Measurements from ENCODE around the gene TLL1.
A peak's percentile ranks its signal among the peaks of the same experiment; 100 is the strongest.

The TLL1 gene

DNA sequence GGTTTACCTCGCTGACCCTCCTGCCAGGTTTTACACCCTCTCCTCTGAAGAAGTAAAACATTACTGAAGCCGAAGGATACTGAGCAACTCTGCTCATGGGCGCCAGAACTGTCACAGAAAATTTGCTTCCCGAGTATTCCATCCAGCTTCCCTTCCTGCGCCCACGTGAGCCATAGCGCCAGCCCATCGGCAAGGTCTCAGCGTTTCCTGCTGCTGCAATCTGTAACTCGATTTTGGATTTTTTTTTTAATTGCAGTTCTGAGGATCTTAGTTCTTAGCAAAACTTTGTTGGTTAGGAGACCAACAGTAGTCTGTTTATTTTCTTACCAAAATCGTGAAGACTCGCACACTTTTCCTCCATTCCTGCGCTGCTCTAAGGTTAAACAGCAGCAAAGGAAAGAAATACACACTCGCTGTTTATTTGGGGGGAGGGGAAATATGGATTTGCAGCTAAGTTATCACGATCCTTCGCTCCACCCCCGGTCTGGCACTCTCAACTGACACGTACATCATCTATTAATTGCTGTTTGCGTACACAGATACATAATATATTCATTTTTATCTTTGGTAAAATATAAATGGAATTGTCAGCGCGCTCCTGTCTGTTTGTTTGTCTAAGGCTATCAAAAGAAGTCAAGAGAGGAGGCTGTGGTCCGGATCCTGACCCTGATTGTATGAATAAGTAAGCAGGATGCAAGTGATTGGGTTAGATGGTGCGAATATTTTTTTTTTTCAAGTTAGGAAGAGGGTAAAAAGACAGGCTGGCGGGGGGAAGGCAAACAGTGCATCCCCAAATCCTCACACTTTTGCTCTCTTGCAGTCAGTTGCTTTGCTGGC, at the start of gene TLL1:
Gene TLL1 (plus strand): TSS at position 777 of the 837 bp plus-strand sequence. CDS start 668 bp downstream, outside the sequence.
- DNase-seq (ENCODE audit: low spot score): peak; percentile 54

- no peak for DNase-seq (ENCODE audit: low spot score)
These were observed 46.9 kb upstream of the TLL1 start for GRCh38 chr4:165826166-165826565.

DNA sequence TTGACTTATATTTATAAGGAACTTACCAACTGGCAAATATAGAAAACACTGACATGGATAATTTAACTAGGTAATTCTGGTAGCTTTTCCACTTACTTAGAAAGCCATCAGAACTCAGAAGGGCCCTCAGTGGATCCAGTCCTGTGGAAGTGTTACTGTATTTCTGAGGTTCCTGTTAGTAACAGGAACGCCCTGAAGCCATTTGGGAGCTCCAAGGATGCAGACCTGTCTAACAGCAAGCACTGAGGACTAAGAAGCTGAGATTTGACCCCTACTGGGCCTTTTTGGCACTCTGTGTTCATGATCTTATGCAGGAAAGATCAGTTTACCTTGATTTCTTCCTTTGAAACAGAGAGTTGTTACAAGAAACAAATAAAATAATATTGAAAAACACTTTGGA, 46.0 kb upstream of the TLL1 start:
- no peak for DNase-seq (ENCODE audit: low spot score)

GRCh38 chr4:165828928-165829327, 44.1 kb upstream of the TLL1 start:
- peak; percentile 2 for DNase-seq (ENCODE audit: low spot score)

- no peak for DNase-seq (ENCODE audit: low spot score)
These were observed 38.9 kb upstream of the TLL1 start for GRCh38 chr4:165834116-165834515.

GRCh38 chr4:165838575-165838974, 34.5 kb upstream of the TLL1 start:
- no peak for DNase-seq (ENCODE audit: low spot score)

GRCh38 chr4:165839615-165840333, 33.3 kb upstream of the TLL1 start:
- peak; percentile 17 for DNase-seq (ENCODE audit: low spot score)

GRCh38 chr4:165842684-165843083, 30.4 kb upstream of the TLL1 start:
- no peak for DNase-seq (ENCODE audit: low spot score)

- no peak for DNase-seq (ENCODE audit: low spot score)
These were observed 28.9 kb upstream of the TLL1 start for GRCh38 chr4:165844161-165844560.

DNA sequence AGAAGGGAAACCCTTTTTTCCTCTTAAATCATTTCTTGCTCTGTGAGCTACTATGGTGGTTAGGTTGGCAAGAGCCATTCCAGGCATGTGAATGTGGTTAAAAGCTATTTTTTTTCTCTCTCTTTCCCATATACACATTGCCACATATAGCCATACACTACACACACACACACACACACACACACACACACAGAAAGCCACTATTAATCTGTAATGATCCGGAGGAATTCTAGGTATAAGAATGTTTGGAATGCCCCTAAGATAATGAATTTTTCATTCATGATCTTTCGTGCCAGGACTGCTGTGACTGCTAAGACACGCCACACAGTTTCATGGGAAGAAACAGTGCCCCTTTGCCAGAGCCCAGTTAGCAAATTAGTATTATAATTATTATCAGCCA, 21.8 kb upstream of the TLL1 start:
- DNase-seq (ENCODE audit: low spot score): peak; percentile 28

DNA sequence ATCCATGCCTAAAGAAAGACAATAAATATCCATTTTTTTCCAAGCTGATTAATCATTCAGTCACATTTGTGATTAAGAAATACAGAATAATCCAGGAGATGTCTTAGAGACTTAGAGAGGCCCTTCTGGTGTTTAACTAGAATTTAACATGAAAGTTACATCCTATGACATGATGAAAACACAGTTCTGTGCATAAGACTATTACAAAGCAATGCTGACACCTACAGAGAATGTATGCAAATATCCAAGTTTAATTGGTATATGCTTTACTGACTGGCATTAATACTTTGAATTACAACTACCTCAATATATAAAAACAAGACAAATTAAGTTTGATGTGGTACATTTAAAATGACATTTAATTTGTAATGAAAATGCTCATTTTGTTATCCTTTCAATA, 17.8 kb upstream of the TLL1 start:
- no peak for DNase-seq (ENCODE audit: low spot score)

DNA sequence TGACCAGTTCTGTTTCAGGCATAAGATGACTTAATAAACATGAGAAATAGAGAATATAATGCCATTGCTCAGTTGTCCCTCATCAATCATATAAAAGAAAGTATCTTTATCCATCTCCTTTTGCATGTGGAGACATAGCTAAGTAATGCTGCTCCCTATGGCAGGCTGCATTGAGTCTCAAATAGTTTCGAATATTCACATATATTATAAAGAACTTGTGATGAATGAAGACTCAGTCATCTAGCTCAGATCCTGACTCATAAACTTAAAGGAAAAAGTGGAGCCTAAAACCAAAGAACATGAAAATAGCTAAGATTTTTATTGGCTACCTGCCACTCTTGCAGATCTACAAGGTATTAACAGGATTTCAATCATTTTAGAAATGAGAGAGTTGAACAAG, 11.7 kb upstream of the TLL1 start:
- no peak for DNase-seq (ENCODE audit: low spot score)

DNA sequence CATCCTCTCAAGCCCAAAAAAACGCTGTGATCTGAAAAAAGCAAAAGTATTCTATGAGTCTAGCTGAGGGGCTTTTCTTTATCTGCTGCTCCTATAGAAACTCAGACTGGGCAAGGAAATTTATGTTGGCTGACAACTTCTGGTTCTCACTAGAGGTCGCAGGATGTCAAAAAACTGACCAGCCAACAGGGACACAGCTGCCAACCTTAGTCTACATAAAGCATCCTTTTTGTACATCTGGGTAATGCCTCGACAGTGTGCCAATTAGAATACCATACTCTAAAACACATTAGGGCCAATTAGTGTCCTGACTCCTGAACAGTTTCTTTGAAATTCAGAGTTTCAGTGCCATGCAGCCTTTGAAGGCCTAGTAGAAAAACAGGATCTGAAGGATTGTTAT, 8.8 kb upstream of the TLL1 start:
- no peak for DNase-seq (ENCODE audit: low spot score)

DNA sequence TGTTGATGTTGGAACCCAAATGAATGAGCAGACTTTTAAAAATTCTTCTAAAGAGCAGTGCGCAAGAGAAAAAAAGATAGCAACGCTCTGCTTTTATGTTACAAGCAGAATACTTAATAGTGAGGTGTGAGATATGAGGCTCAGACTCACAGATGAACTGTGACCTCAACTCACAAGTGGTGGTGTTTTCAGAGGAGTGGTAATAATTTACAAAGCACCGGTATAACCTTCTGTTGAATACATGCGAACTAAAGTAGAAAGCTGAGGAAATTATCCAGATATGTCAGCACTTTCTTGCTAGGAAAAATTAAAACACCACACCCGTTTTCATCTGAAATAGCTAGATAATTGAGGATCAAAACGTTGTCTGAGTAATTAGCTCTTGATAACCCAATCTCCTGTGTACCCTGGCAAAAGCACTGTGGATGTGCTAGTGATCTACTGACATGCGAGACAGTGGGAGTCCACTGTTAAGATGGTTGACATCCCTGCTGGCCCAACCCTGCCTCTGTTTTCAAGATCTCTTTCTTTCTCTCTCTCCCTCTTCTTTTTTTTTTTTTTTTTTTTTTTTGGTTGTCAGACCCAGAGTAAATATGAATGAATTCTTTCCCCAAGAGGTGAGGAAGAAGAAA, 6.9 kb upstream of the TLL1 start:
- DNase-seq (ENCODE audit: low spot score): no peak

GRCh38 chr4:165867961-165868360, 5.1 kb upstream of the TLL1 start:
- DNase-seq (ENCODE audit: low spot score): no peak

DNA sequence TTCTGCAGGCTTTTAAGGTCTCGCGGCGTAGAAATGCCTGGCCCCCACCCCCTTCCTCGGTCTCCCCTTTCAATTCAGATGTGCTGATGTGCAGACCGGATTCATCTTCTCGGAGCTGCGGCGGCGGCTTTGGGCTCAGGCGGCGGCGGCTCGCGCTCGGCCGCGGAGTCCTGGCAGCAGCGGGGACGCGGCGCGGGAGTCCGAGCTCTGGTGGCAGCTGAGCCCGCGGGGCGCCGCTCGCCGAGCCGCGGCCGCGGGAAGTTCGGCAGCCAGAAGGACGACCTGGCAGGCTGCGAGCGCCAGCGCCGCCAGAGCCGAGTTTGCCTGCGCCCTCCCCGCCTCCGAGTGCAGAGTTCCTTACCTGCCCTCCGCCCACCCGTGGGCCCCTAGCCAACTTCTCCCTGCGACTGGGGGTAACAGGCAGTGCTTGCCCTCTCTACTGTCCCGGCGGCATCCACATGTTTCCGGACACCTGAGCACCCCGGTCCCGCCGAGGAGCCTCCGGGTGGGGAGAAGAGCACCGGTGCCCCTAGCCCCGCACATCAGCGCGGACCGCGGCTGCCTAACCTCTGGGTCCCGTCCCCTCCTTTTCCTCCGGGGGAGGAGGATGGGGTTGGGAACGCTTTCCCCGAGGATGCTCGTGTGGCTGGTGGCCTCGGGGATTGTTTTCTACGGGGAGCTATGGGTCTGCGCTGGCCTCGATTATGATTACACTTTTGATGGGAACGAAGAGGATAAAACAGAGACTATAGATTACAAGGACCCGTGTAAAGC, 448 bp downstream of the TLL1 start:
- DNase-seq (ENCODE audit: low spot score): peak; percentile 49

DNA sequence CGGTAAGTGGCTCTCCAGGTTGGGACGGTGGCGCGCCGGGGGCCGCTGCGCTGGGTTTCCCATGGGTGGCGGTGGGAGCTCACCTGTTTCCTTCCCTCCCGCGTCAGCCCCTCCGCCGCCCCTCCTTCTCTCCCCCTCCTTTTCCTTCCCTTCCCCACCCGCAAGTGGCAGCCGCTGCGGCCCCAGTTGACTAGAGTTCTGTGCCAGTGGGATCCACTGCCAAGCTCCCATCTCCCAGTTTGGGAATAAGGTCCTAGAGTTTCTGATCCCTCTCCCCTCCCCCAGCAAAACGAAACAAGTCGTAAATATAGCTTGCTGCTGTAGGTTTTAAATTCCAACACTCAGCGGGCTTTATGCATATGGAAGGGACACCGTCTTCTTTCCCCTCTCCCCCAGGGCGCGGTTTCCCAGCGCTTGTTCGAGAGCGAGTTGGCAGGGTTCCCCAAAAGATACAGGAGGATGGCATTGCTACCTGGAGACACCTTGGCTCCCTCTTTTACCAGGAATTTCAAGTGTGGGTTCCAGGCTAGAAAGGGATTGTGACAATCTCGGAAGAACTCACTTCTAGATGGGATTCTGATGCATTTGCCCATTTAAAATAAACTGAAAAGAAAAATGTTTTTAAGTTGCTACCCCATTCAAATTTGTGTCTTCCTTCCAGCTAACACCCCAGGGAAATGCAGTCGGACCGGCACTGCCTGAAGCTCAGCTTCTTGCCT, 1.2 kb downstream of the TLL1 start:
- DNase-seq (ENCODE audit: low spot score): peak; percentile 42

DNA sequence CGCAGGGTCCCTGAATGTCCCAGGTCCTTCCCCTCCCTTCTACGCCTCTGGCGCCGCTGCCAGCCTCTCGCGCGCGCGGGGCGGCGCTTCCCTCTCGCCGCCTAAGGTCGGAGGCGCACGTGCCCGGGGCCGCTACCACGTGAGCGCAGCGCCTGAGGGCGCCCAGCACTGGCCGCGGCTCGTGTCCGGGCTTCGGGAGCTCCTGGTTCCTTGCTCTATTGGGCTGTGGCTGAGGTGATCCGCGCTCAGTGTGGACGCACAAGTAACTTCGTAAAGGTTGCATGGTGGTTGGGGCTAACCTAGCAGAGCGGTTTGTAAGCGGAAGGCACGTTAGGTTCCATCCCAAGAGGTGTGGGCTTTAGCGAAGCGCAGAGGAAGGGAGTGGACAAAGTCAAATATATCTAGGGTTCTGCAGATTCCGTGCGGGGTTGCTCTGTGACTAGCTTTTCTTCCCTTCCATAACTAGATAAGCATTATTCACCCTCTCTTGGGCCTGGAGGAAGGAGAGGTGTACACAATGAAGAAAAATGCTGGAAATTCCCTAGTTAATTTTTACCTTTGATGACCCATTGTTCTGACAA, 1.8 kb downstream of the TLL1 start:
- peak; percentile 94 for DNase-seq (ENCODE audit: low spot score)

- no peak for DNase-seq (ENCODE audit: low spot score)
These were observed 2.4 kb downstream of the TLL1 start for GRCh38 chr4:165875446-165875845.

DNA sequence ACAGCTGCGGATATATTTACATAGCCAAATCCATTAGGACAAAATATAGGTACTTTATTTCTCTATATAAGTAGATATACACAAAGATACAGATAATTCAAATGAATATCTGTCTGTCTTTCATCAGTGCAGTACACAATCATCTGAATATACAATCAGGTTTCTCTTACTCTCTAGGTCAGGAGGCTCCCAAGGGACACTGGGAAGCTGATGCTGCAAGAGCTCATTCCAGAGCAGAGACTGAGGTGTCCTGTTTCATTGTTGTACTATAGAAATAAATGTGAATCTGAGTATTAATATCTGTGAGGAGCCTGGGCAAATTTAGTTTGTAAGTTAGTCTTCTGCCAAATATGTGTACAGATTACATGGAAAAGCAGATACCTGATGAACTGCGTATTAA, 4.2 kb downstream of the TLL1 start:
- no peak for DNase-seq (ENCODE audit: low spot score)

DNA sequence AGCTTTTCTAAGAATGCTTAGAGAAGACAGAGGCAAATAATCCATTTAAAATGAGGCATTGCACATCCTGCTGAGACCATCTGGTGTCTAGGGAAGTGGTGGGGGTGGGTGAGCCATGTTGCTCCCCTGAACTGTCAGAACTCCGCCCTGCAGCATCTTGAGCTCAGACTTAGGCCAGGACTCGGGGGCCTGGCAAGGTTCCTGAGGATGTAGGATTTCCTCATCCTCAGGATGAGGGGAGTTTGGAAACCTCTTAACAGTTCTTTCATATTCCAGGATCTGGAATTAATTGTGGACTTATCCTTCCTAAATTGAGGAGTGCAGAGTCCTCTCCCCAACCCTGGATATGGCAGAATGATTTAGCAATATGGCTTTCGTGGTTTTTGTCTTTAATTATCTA, 6.6 kb downstream of the TLL1 start:
- DNase-seq (ENCODE audit: low spot score): no peak
